Keratinocyte (primary cell): Measurements from ENCODE around the gene SERPIND1. TPM values are rescaled to one million over a fixed set of nuclear protein-coding genes. Genes with fewer than 3 reads are reported as not detected.

Experiments used
- DNase-seq: peaks from one replicate; pipeline ENCODE4 v3.0.0-alpha.2; 2011; ENCODE audit warnings: low read depth, missing footprints, low spot score
- FAIRE-seq: peaks from 2 replicates; lab custom pipeline; 2011; peaks lifted over from hg19 to GRCh38; lab: Jason Lieb, UNC
- H2AFZ ChIP-seq: 2 replicates; pipeline ENCODE4 v1.6.0; 2012; ENCODE audit warnings: low read length, control low read depth, inconsistent platforms; ENCODE audit not compliant: control insufficient read depth
- H3K27ac ChIP-seq: 2 replicates; pipeline ENCODE4 v1.5.1; 2011; ENCODE audit warnings: low read length; ENCODE audit not compliant: control insufficient read depth, insufficient read depth
- H3K27me3 ChIP-seq: 3 replicates; pipeline ENCODE4 v1.6.0; 2011; ENCODE audit warnings: low read length; ENCODE audit not compliant: control insufficient read depth, insufficient read depth; ENCODE audit errors: extremely low read depth
- H3K36me3 ChIP-seq, 2 experiments: 2 replicates in 1 of 2; 3 replicates in 1 of 2; pipeline ENCODE4 v1.5.1; 2011; ENCODE audit warnings: low read length in 2 of 2, mild to moderate bottlenecking in 1 of 2; ENCODE audit not compliant: control insufficient read depth in 2 of 2, insufficient read depth in 2 of 2; ENCODE audit errors: extremely low read depth in 1 of 2
- H3K4me1 ChIP-seq: 3 replicates; pipeline ENCODE4 v1.5.1; 2011; ENCODE audit warnings: low read length; ENCODE audit not compliant: control insufficient read depth, insufficient read depth; ENCODE audit errors: extremely low read depth
- H3K4me2 ChIP-seq: 3 replicates; pipeline ENCODE4 v1.6.0; 2011; ENCODE audit warnings: low read depth, low read length; ENCODE audit not compliant: control insufficient read depth, insufficient read depth; ENCODE audit errors: extremely low read depth
- H3K4me3 ChIP-seq, 3 experiments: fragments of 200-600 bp in 1 of 3; sonication (generic) in 1 of 3; 2 replicates in 2 of 3; 3 replicates in 1 of 3; pipeline ENCODE4 v1.5.1; 2011 to 2016; ENCODE audit warnings: low read length in 3 of 3, mild to moderate bottlenecking in 3 of 3, control low read depth in 2 of 3, inconsistent platforms in 1 of 3, low read depth in 1 of 3, mixed read lengths in 1 of 3, mixed run types in 1 of 3, moderate library complexity in 1 of 3; ENCODE audit not compliant: control insufficient read depth in 2 of 3, insufficient read depth in 2 of 3; ENCODE audit errors: extremely low read depth in 1 of 3
- H3K79me2 ChIP-seq: 2 replicates; pipeline ENCODE4 v1.6.0; 2012; ENCODE audit warnings: low read length; ENCODE audit not compliant: control insufficient read depth, insufficient read depth
- H3K9ac ChIP-seq: 3 replicates; pipeline ENCODE4 v1.6.0; 2011; ENCODE audit warnings: low read length; ENCODE audit not compliant: control insufficient read depth, insufficient read depth; ENCODE audit errors: extremely low read depth
- H3K9me1 ChIP-seq: 3 replicates; pipeline ENCODE4 v1.6.0; 2011; ENCODE audit warnings: low read length; ENCODE audit not compliant: control insufficient read depth, insufficient read depth; ENCODE audit errors: extremely low read depth
- H3K9me3 ChIP-seq: 2 replicates; pipeline ENCODE4 v1.5.1; 2012; ENCODE audit warnings: low read depth, low read length; ENCODE audit not compliant: control insufficient read depth
- H4K20me1 ChIP-seq: 3 replicates; pipeline ENCODE4 v1.6.0; 2011; ENCODE audit warnings: low read length; ENCODE audit not compliant: control insufficient read depth, insufficient read depth; ENCODE audit errors: extremely low read depth
- CTCF ChIP-seq, 3 experiments: IDR thresholded peaks in 1 of 3; conservative IDR thresholded peaks in 1 of 3; optimal IDR thresholded peaks in 1 of 3; 2 replicates in 2 of 3; 3 replicates in 1 of 3; pipeline versions ENCODE3 to v1.5.1; 2011; ENCODE audit warnings: low read length in 3 of 3, mild to moderate bottlenecking in 3 of 3, moderate library complexity in 2 of 3, control low read depth in 1 of 3, inconsistent platforms in 1 of 3; ENCODE audit not compliant: insufficient read depth in 2 of 3; ENCODE audit errors: extremely low read depth in 1 of 3
- EZH2 ChIP-seq: IDR thresholded peaks from one replicate; pipeline ENCODE4 v1.6.1; 2012; ENCODE audit warnings: inconsistent platforms, mild to moderate bottlenecking, low read length, moderate library complexity
- dilution Hi-C: fragments of 300-500 bp; cut with MboI; formaldehyde crosslinking; loops from one replicate; pipeline ENCODE4 v1.7.0; 2020; ENCODE audit warnings: low sequenced_read_pairs; ENCODE audit not compliant: extremely low pct_ligation_motif_present
- polyA plus RNA-seq, 5 experiments: library from polyadenylated mRNA; depleted of rRNA in 3 of 5; stranded (reverse) in 3 of 5; stranded (forward) in 1 of 5; unstranded in 1 of 5; fragments of >200 nt; gene quantifications; 1 replicate in 1 of 5; 2 replicates in 3 of 5; 3 replicates in 1 of 5; pipeline versions ENCODE4 v1.2.1 to v1.2.3, GENCODE V29; 2011 to 2012; ENCODE audit warnings: missing spikeins in 2 of 5, low read depth in 1 of 5, low replicate concordance in 1 of 5

Gene SERPIND1
- polyA plus RNA-seq, 1 donor (not counting 4 experiments of a cell fraction or from before 2014, with no cell fraction given): not detected

DNA sequence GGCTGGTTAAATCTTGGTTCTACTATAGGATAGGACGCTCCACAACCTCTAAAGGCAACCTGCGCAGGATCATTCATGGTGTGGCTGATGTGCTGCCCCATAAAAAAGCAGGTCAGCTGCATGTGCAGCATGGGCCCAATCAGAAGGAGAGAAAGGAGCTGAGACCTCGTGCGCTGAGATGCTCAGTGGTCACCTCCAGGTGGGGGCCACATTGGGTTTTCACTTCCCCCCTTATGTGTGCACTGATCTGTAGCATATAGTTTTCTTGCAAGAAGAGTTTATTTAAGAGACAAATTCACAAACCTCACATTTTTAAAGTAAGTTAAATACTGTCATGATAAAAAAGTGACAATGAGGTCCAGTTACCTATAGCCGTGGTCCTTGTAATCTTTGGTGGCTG is 24.3 kb downstream of the SERPIND1 start:
- no peak for TF ChIP-seq EZH2
- TF ChIP-seq CTCF (optimal IDR thresholded peaks at IDR 0.05 in 1 of 3, IDR thresholded peaks at IDR 0.05 in 1 of 3, conservative IDR thresholded peaks at IDR 0.05 in 1 of 3; ENCODE audit: extremely low read depth in 1 of 3, insufficient read depth in 2 of 3, low read length in 3 of 3): no peak
- Histone ChIP-seq H3K79me2 (no peaks in the 10 kb centered on the region), H3K9me1 (no peaks in the 10 kb centered on the region), H3K4me1 (no peaks in the 10 kb centered on the region), H4K20me1 (no peaks in the 10 kb centered on the region), H3K9me3 (no peaks in the 10 kb centered on the region), H3K27me3 (no peaks in the 10 kb centered on the region), H3K36me3 (peaks cover 8 to 34% of the 10 kb centered on the region in 2 experiments), H3K9ac (no peak overlapping the region), H3K4me2 (no peak overlapping the region), H2AFZ (no peak overlapping the region), H3K4me3 (no peak overlapping the region), H3K27ac (no peak overlapping the region)
- dilution Hi-C loops: no loop called here
- no peak for DNase-seq
- FAIRE-seq: no peak

GRCh38 chr22:20798974-20799373 is 25.1 kb downstream of the SERPIND1 start:
- Histone ChIP-seq H2AFZ (no peak overlapping the region), H3K4me3 (no peak overlapping the region), H3K9ac (no peak overlapping the region), H3K27ac (no peak overlapping the region), H3K4me1 (no peaks in the 10 kb centered on the region), H3K27me3 (no peaks in the 10 kb centered on the region), H3K4me2 (no peak overlapping the region), H3K79me2 (no peaks in the 10 kb centered on the region), H3K36me3 (peaks cover 11 to 34% of the 10 kb centered on the region in 2 experiments), H3K9me1 (no peaks in the 10 kb centered on the region), H3K9me3 (no peaks in the 10 kb centered on the region), H4K20me1 (no peaks in the 10 kb centered on the region)
- no peak for FAIRE-seq
- no peak for TF ChIP-seq EZH2
- no peak for TF ChIP-seq CTCF (optimal IDR thresholded peaks at IDR 0.05 in 1 of 3, IDR thresholded peaks at IDR 0.05 in 1 of 3, conservative IDR thresholded peaks at IDR 0.05 in 1 of 3; ENCODE audit: extremely low read depth in 1 of 3, insufficient read depth in 2 of 3, low read length in 3 of 3)
- dilution Hi-C loops: no loop called here
- DNase-seq: no peak
